Measurements from ENCODE around the gene NPAS3.

The NPAS3 gene

GRCh38 chr14:33567731-33568130, 629.1 kb downstream of the NPAS3 start:
- no peak for DNase-seq (ENCODE audit: extremely low read depth in 1 of 2, low read depth in 1 of 2)

DNA sequence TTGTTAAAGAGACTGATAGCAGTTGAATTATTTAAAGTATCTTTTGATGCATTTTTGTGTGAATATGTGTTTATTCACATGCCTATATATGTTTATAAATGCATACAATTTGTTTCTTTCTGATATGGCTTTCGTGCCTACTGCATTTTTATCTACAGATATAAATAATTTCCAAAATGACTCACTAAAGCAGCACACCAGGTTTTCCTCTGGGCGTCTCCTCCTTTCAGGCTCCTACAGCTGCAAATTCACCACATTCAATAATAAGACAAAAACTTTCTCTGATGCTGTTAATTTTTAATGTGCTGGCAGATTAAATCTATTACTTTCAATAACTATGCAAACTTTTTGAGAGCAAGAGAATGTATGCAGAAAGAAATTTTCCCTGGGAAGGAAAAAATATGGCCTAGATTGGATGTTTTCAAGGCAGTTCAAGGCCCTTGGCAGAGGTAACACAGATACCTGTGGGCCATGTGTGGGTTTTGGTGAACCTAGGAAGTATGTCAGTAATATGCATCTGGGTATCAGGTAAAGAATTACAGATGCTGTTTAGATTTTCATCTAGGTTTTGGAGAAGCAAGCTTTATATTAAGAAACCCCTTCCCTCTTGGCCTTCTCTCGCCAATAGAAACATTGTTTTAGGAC, 630.4 kb downstream of the NPAS3 start:
- no peak for DNase-seq (ENCODE audit: extremely low read depth in 1 of 2, low read depth in 1 of 2)

- no peak for DNase-seq (ENCODE audit: extremely low read depth in 1 of 2, low read depth in 1 of 2)
Observed at GRCh38 chr14:33569821-33570687, 631.4 kb downstream of the NPAS3 start.

DNA sequence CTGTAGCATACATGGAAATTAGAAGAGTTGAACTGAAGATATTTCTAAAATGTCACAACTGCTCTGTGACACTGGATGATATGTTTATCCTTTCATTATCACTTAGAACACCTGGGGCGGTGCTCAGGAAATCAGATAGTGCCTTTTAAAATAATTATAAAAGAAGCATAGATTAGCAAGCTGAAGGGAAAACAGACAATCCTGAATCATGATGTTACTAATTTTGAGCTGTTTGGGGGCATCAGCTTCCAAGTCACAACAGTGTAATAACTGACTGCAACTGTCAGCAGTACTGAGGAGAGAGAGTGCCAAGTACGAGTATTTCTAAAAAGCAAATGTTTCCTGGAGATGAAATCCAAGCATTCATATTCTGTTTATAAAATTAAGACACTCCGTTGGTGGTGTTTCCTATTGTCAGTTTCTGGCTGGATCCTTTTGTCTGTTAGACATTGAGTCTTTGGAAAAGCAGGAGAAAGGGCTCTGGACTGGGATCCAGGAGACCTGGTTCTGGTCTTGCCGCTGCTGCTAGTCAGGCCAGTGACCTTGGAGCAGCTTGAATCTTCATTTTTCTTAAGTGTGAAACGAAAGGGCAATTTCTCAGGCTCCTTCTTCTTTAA, 632.1 kb downstream of the NPAS3 start:
- DNase-seq (ENCODE audit: extremely low read depth in 1 of 2, low read depth in 1 of 2): no peak

GRCh38 chr14:33573301-33573880, 634.7 kb downstream of the NPAS3 start:
- DNase-seq (ENCODE audit: extremely low read depth in 1 of 2, low read depth in 1 of 2): no peak

GRCh38 chr14:33576014-33576413, 637.3 kb downstream of the NPAS3 start:
- DNase-seq (ENCODE audit: extremely low read depth in 1 of 2, low read depth in 1 of 2): no peak

DNA sequence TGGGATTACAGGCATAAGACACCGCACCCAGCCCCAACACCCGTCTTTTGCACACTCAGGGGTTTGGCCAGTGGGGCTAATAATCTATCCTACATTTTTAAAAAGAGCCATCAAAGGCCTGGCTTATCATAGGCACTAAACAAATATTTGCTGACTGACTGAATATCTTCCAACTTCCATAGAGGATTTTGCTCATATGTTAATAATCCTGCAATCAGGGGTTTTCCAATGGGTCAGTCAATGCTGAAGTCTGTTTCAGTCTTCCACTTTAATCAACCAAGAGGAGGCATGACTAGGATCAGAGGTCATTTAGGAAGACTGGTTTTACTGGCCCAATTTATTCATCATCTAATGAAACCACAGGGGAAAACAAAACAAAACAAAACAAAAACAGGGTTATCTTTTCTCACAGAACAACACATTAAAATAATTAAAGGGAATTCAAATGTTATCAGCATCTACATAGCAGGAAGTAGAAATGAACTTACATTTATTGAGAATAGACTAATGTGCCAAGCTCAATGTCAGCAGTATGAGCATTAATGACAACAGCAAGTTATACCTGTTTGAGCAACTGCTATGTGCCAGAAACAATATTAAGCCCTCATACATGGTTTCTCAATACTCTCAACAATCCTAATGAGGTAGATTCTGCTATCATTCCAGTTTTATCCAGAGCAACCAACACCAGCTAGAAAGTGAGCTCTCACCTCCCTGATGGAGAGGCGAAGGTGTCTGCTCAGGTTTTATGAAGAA, 640.0 kb downstream of the NPAS3 start:
- DNase-seq (ENCODE audit: extremely low read depth in 1 of 2, low read depth in 1 of 2): no peak

- DNase-seq (ENCODE audit: extremely low read depth in 1 of 2, low read depth in 1 of 2): no peak
Observed at GRCh38 chr14:33580231-33580749, 641.6 kb downstream of the NPAS3 start.

DNA sequence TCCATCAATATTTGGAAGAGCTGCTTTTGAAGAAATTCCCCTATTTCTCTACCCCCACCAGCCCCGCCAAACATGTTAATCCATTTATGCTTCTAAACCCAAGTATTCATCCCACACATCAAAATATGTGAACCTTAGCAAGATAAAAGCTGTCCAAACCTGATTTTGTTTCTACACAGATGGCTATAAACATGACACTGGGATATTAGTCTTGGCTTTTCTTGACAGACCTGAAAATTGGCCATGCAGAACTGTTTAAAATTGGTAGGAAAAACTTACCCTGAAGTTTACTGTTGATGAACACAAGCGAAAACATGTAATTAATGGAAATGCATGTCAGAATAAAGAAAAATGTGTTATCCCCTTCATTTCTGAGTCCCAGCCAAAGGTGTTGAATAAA, 642.2 kb downstream of the NPAS3 start:
- DNase-seq (ENCODE audit: extremely low read depth in 1 of 2, low read depth in 1 of 2): no peak

- DNase-seq (ENCODE audit: extremely low read depth in 1 of 2, low read depth in 1 of 2): no peak
Observed at GRCh38 chr14:33584697-33585096, 646.0 kb downstream of the NPAS3 start.

- no peak for DNase-seq (ENCODE audit: extremely low read depth in 1 of 2, low read depth in 1 of 2)
Observed at GRCh38 chr14:33586806-33587205, 648.1 kb downstream of the NPAS3 start.

DNA sequence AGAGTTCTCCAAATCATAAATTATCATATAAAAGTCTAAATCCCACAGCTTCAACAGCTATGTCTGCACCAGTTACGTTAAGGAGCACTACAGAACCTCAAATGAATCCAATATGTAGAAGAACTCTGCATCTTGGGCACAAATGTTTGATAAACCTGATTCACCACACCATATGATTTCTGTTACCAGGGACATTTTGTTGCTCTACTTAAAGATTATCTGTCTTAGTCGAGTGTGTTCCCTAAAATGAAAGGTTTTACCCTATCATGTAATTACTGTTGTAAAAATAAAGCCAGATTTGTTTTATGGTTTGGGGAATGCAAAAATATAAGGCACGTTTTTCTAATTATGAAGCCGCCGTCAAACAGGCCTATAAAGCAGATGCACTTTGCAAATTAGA, 649.1 kb downstream of the NPAS3 start:
- DNase-seq (ENCODE audit: extremely low read depth in 1 of 2, low read depth in 1 of 2): no peak

DNA sequence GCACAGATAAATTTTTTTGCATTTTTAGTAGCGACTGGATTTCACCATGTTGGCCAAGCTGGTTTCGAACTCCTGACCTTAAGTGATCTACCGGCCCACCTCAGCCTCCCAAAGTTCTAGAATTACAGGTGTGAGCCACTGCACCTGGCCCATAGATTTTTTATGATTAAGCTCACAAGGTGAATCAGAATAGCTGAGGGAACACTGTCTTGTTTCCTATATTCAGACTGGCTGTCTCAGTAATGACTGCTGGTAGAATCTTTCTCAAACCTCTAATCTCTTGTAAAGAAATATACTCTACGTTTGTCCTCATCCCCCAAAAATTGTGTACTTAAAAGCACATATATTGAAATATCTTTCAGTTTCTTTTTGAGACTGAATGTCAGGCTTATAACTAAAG, 650.1 kb downstream of the NPAS3 start:
- DNase-seq (ENCODE audit: extremely low read depth in 1 of 2, low read depth in 1 of 2): no peak

- DNase-seq (ENCODE audit: extremely low read depth in 1 of 2, low read depth in 1 of 2): no peak
Observed at GRCh38 chr14:33589334-33589733, 650.7 kb downstream of the NPAS3 start.

DNA sequence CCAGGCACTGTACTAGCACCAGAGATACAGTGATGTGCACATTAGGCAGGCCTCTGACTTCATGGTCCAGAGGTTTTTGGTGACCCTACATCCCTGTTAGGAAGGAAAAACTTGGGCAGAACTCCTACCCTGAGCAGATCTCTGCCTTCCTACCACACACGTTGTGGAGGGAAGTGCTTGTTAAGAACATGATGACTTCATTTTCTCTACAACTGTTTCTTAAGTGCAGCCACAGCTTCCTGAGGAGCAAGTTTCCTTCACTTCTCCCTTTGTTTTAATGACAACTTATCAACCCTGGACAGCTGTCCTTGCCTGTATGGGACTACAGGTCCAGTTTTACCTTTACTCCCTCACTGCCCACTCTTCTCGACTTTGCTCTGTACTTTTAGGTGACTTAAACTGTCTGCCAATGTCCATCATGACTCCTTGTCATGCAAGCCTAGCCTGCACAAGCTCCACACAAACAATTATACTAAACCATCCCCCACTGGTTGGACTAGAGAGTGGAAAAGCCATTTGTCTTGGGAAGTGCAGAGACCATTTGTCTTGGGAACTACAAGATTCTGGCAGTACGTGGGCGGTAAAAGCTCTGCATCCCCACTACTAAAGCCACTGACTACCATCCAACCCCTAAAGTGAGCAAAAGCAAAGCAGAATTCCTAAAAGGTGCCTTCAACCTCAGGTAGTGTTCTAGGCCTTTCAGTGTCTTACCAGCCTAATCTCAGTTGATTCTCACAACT, 652.4 kb downstream of the NPAS3 start:
- no peak for DNase-seq (ENCODE audit: extremely low read depth in 1 of 2, low read depth in 1 of 2)

- DNase-seq (ENCODE audit: extremely low read depth in 1 of 2, low read depth in 1 of 2): no peak
Observed at GRCh38 chr14:33592297-33592696, 653.6 kb downstream of the NPAS3 start.

GRCh38 chr14:33596211-33597080, 657.8 kb downstream of the NPAS3 start:
- no peak for DNase-seq (ENCODE audit: extremely low read depth in 1 of 2, low read depth in 1 of 2)

DNA sequence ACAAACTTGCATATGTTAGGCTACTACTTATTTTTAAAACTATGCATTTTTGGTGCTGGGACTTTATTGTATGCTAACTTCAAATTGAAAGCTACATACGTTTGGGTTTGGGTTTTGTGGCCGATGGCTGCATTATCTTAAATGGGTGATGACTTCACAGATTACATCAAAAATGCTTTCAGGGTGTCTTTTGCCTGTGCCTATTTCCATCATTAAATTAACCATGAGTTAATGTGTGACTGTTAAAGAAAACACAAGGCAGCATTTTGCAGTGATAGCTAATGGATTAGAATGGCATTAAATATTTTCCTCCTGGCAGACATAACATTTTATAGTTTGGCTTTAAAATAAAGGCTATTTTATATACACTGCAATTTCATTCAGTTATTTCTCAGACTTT, 659.9 kb downstream of the NPAS3 start:
- DNase-seq (ENCODE audit: extremely low read depth in 1 of 2, low read depth in 1 of 2): no peak

DNA sequence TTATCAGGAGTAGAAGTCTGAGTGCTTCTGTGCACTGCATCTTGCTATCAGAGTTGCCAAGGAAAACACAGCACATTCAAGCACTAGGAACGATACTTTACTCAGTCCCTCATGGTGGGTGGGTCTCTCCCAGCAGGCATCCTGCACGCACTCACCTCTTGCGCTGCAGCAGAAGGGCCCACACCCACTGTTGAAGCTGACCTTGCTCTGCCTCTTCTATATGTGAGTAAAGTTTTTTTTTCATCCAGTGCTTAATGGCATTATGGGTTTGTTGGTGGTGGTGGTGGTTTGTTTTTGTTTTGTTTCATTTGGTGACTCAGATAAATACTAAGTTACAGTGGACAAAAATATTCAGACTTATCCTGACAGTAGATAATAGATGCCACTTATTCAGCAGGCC, 663.7 kb downstream of the NPAS3 start:
- no peak for DNase-seq (ENCODE audit: extremely low read depth in 1 of 2, low read depth in 1 of 2)
